GM12891 (cell line): ENCODE measurements around the gene RHBDD3.

Experiments used
- DNase-seq: peaks from one replicate; pipeline ENCODE4 v3.0.0; 2011; ENCODE audit warnings: low spot score; ENCODE audit not compliant: insufficient read length
- FAIRE-seq: peaks from 2 replicates; lab custom pipeline; 2011; peaks lifted over from hg19 to GRCh38; lab: Jason Lieb, UNC
- PAX5 ChIP-seq: IDR thresholded peaks from 2 replicates; pipeline ENCODE4 v1.6.1; 2011; ENCODE audit warnings: low read length, moderate library complexity, mild to moderate bottlenecking; ENCODE audit not compliant: insufficient read depth, severe bottlenecking
- POLR2A ChIP-seq: IDR thresholded peaks from 2 replicates; pipeline ENCODE4 v1.6.1; 2011; ENCODE audit warnings: low read depth, low read length, control low read depth
- POLR2AphosphoS5 ChIP-seq: IDR thresholded peaks from 2 replicates; pipeline ENCODE4 v1.6.1; 2011; ENCODE audit warnings: low read depth, low read length, control low read depth
- POU2F2 ChIP-seq: IDR thresholded peaks from 2 replicates; pipeline ENCODE4 v1.6.1; 2011; ENCODE audit warnings: low read depth, mild to moderate bottlenecking, control low read depth, low read length, moderate library complexity
- SPI1 ChIP-seq: IDR thresholded peaks from 2 replicates; pipeline ENCODE4 v1.6.1; 2011; ENCODE audit warnings: low read depth, low read length, control low read depth
- TAF1 ChIP-seq: IDR thresholded peaks from 2 replicates; pipeline ENCODE4 v1.6.1; 2011; ENCODE audit warnings: low read depth, low read length, control low read depth

The RHBDD3 gene

GRCh38 chr22:29291215-29291614 is 23.4 kb upstream of the RHBDD3 start:
- TF ChIP-seq SPI1 (no peak), POLR2AphosphoS5 (peak; percentile 70; the same call in 1 of the 2 replicates), POLR2A (peak; percentile 42; the same call in 1 of the 2 replicates)
- DNase-seq = no peak
- no peak for FAIRE-seq

GRCh38 chr22:29290061-29290460 is 22.3 kb upstream of the RHBDD3 start:
- DNase-seq (no peak), FAIRE-seq (no peak)
- TF ChIP-seq POLR2AphosphoS5 = no peak
- TF ChIP-seq PAX5 = no peak
- TF ChIP-seq TAF1 = no peak
- TF ChIP-seq SPI1 = no peak
- TF ChIP-seq POU2F2 = no peak
- no peak for TF ChIP-seq POLR2A

- DNase-seq = no peak
- no peak for FAIRE-seq
- TF ChIP-seq SPI1 (peak; percentile 48), PAX5 (no peak)
Observed at GRCh38 chr22:29288837-29289236, 21.1 kb upstream of the RHBDD3 start.

- FAIRE-seq = no peak
- TF ChIP-seq SPI1 = peak; percentile 87
- TF ChIP-seq POLR2A = no peak
- no peak for DNase-seq
Observed at GRCh38 chr22:29284196-29284595, 16.4 kb upstream of the RHBDD3 start.

- DNase-seq (no peak), FAIRE-seq (peak; percentile 55)
- TF ChIP-seq POLR2AphosphoS5 (0 out of 2 replicates have a peak, but pooled peaks have one; percentile 28), POU2F2 (no peak)
Observed at GRCh38 chr22:29277927-29278326, 10.1 kb upstream of the RHBDD3 start.

- no peak for TF ChIP-seq POLR2A
- no peak for TF ChIP-seq SPI1
- no peak for TF ChIP-seq PAX5
- no peak for TF ChIP-seq TAF1
- TF ChIP-seq POLR2AphosphoS5 = no peak
- no peak for TF ChIP-seq POU2F2
- DNase-seq (no peak), FAIRE-seq (no peak)
Observed at GRCh38 chr22:29275819-29276565, 8.2 kb upstream of the RHBDD3 start.

- no peak for DNase-seq
- FAIRE-seq = no peak
- no peak for TF ChIP-seq SPI1
- no peak for TF ChIP-seq PAX5
- no peak for TF ChIP-seq TAF1
- TF ChIP-seq POLR2AphosphoS5 = no peak
- TF ChIP-seq POLR2A = no peak
- TF ChIP-seq POU2F2 = no peak
Observed at GRCh38 chr22:29275167-29275566, 7.4 kb upstream of the RHBDD3 start.

GRCh38 chr22:29272624-29273023 is 4.8 kb upstream of the RHBDD3 start:
- no peak for DNase-seq
- FAIRE-seq = no peak
- TF ChIP-seq POU2F2 (no peak), TAF1 (no peak), POLR2AphosphoS5 (no peak), SPI1 (no peak)

GRCh38 chr22:29270475-29271271 is 2.9 kb upstream of the RHBDD3 start:
- DNase-seq (no peak), FAIRE-seq (no peak)
- TF ChIP-seq PAX5 = no peak
- TF ChIP-seq SPI1 = no peak
- 0 out of 2 replicates have a peak, but pooled peaks have one; percentile 7 for TF ChIP-seq POLR2AphosphoS5
- TF ChIP-seq TAF1 = no peak

- TF ChIP-seq POLR2AphosphoS5 (no peak), POU2F2 (no peak), PAX5 (no peak), SPI1 (no peak), TAF1 (no peak), POLR2A (no peak)
- DNase-seq = no peak
- FAIRE-seq = peak; percentile 35
Observed at GRCh38 chr22:29269731-29270474, 2.1 kb upstream of the RHBDD3 start.
